OCI-LY1 (cell line): ENCODE measurements around the gene NOD1.

Source experiments
- EZH2 ChIP-seq: fragments of 200-600 bp; sonication (generic), shearing (Covaris generic); IDR thresholded peaks from 2 replicates; pipeline ENCODE4 v1.8.0; 2017; ENCODE audit warnings: borderline replicate concordance, mixed run types, mild to moderate bottlenecking, antibody characterized with exemption, low read length, moderate library complexity, mixed read lengths
- TF ChIP-seq, protein P1 (sequence below): fragments of 200-600 bp; sonication (generic), shearing (Covaris generic); IDR thresholded peaks from 2 replicates; pipeline ENCODE4 v1.5.1; 2017; ENCODE audit warnings: mild to moderate bottlenecking, antibody characterized with exemption, low read length, moderate library complexity, mixed read lengths

DNA sequence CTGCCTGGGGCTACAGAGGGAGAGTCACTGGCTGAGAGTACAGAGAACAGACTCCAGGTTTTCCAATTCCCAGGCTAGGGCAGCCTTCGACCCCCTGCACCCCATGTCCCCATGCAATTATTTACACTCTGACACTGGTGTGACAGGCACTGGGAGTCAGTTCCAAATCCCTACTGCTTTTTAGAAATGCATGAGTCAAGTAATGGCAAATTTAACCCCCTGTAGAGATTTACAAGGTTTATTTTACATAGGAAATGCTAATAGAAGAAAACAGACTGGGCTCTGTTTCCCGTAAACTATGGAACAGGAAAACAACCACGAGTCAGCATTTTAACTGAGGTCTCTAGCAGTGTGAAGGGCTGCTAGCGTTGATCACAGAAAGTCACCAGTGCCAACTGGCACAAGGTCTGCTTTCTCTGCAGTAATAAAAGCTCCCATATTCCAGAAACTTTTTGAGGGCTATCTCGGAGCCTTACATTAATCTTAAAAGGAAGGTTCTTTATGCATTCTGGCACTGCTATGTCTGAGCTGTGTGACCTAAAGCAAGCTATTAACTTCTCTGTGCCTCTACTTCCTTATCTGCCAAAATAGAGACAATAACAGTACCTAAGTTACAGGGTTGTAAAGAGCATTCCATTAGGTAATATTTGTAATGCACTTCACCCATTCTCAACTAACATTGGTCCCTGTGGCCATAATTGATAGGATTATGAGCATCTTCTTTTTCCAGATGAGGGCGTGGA is 28.2 kb downstream of the NOD1 start:
- TF ChIP-seq, protein P1, sequence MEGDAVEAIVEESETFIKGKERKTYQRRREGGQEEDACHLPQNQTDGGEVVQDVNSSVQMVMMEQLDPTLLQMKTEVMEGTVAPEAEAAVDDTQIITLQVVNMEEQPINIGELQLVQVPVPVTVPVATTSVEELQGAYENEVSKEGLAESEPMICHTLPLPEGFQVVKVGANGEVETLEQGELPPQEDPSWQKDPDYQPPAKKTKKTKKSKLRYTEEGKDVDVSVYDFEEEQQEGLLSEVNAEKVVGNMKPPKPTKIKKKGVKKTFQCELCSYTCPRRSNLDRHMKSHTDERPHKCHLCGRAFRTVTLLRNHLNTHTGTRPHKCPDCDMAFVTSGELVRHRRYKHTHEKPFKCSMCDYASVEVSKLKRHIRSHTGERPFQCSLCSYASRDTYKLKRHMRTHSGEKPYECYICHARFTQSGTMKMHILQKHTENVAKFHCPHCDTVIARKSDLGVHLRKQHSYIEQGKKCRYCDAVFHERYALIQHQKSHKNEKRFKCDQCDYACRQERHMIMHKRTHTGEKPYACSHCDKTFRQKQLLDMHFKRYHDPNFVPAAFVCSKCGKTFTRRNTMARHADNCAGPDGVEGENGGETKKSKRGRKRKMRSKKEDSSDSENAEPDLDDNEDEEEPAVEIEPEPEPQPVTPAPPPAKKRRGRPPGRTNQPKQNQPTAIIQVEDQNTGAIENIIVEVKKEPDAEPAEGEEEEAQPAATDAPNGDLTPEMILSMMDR: no peak
- TF ChIP-seq EZH2: no peak
